Chondrocyte (in vitro differentiated cells): Measurements from ENCODE around the gene POU2F2. TPM values are rescaled to one million over a fixed set of nuclear protein-coding genes. Genes with fewer than 3 reads are reported as not detected.

Experiments
- DNase-seq: peaks from one replicate; pipeline ENCODE4 v3.0.0; 2021; ENCODE audit warnings: mixed read lengths, low spot score
- H3K27ac Mint-ChIP-seq: one replicate; pipeline ENCODE4 v1.8.0; 2021; ENCODE audit warnings: mild to moderate bottlenecking, moderate library complexity, mixed read lengths; ENCODE audit not compliant: unreplicated experiment
- H3K27me3 Mint-ChIP-seq: 2 replicates; pipeline ENCODE4 v1.8.0; 2021; ENCODE audit warnings: low read depth, mixed read lengths
- H3K36me3 Mint-ChIP-seq: 2 replicates; pipeline ENCODE4 v1.8.0; 2021; ENCODE audit warnings: low read depth, mixed read lengths
- H3K4me1 Mint-ChIP-seq: 2 replicates; pipeline ENCODE4 v1.8.0; 2021; ENCODE audit warnings: low read depth, mild to moderate bottlenecking, mixed read lengths
- H3K4me3 Mint-ChIP-seq: one replicate; pipeline ENCODE4 v1.8.0; 2021; ENCODE audit warnings: mild to moderate bottlenecking, moderate library complexity, mixed read lengths; ENCODE audit not compliant: unreplicated experiment
- H3K9me3 Mint-ChIP-seq: 2 replicates; pipeline ENCODE4 v1.8.0; 2021; ENCODE audit warnings: low read depth, mixed read lengths
- CTCF ChIP-seq: fragments of 200-600 bp; sonication (generic); IDR thresholded peaks from 2 replicates; pipeline ENCODE4 v1.5.0; 2021; ENCODE audit warnings: antibody characterized with exemption, mild to moderate bottlenecking, moderate library complexity
- total RNA-seq: library from RNA; stranded (reverse); gene quantifications from 3 replicates; pipeline ENCODE4 v1.2.1, GENCODE V29; 2021

The POU2F2 gene
- total RNA-seq, 1 donor from 2014 or later = 1.5 TPM

- H3K27me3 Mint-ChIP-seq = peaks cover 33% of the 10 kb centered on the region
Observed at GRCh38 chr19:42172261-42172660, 40.0 kb upstream of the POU2F2 start.

GRCh38 chr19:42170715-42171114 lies 38.5 kb upstream of the POU2F2 start:
- Mint-ChIP-seq H3K9me3 (no peaks in the 10 kb centered on the region), H3K4me1 (peaks cover under 1% of the 10 kb centered on the region), H3K4me3 (no peak overlapping the region), H3K36me3 (no peaks in the 10 kb centered on the region), H3K27ac (no peak overlapping the region), H3K27me3 (peaks cover 35% of the 10 kb centered on the region)
- TF ChIP-seq CTCF = no peak
- no peak for DNase-seq

More at GRCh38 chr19:42172261-42172660, 40.0 kb upstream of the POU2F2 start:
- no peaks in the 10 kb centered on the region for H3K9me3 Mint-ChIP-seq
- H3K4me1 Mint-ChIP-seq = peaks cover 8% of the 10 kb centered on the region
- no peaks in the 10 kb centered on the region for H3K36me3 Mint-ChIP-seq
- no peak overlapping the region for H3K4me3 Mint-ChIP-seq
- TF ChIP-seq CTCF = no peak
- no peak for DNase-seq
- H3K27ac Mint-ChIP-seq = no peak overlapping the region

GRCh38 chr19:42169486-42170413 lies 37.5 kb upstream of the POU2F2 start:
- H3K27me3 Mint-ChIP-seq = peaks cover 39% of the 10 kb centered on the region
- no peak overlapping the region for H3K27ac Mint-ChIP-seq

DNA sequence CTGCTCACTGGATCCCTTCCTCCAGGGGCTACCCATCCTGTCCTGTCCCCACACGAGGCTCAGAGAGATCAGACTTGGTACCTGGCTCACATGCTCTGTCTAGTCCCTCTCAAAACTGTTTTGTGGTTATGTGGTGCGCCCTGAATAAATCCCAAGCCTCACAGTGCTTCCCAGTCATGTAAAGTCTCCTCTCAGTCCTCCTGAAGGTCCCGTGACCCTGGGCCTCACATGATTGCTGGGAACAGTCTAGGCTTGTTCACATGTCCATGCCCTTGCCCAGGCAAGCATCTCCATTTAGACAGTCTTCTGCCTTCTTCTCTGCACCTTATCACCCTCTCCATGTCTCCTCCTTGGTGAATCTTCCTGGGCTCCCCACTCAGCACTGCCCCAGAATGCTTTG lies 36.0 kb upstream of the POU2F2 start:
- Mint-ChIP-seq H3K4me1 (no peaks in the 10 kb centered on the region), H3K27me3 (peaks cover 29% of the 10 kb centered on the region)
- DNase-seq = no peak

More at GRCh38 chr19:42169486-42170413, 37.5 kb upstream of the POU2F2 start:
- Mint-ChIP-seq H3K9me3 (no peaks in the 10 kb centered on the region), H3K4me1 (no peaks in the 10 kb centered on the region), H3K36me3 (no peaks in the 10 kb centered on the region), H3K4me3 (no peak overlapping the region)
- DNase-seq = no peak
- no peak for TF ChIP-seq CTCF

DNA sequence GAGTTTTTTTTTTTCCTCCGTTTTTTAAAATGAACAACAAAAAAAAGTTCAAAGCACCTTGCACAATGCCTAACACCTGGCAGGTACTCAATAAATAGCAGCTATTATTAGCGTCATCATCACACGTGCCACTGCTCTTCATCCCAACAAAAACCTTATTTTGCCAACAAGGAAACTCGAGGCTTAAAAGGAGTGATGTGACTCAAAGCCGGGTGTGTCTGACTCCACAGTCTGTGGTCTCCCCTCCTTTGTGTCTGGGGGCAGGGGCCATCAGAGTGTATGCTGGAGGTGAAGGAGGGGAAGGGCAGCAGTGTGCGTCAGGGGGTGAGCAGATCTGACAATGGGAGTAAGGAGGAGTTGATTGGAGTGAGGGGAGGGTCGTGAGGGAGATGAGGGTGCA lies 34.1 kb upstream of the POU2F2 start:
- no peaks in the 10 kb centered on the region for H3K36me3 Mint-ChIP-seq
- peaks cover 38% of the 10 kb centered on the region for H3K27me3 Mint-ChIP-seq
- no peaks in the 10 kb centered on the region for H3K9me3 Mint-ChIP-seq
- H3K27ac Mint-ChIP-seq = no peak overlapping the region
- H3K4me1 Mint-ChIP-seq = no peaks in the 10 kb centered on the region
- no peak for DNase-seq
- no peak overlapping the region for H3K4me3 Mint-ChIP-seq
- no peak for TF ChIP-seq CTCF

More for the DNA sequence above, 36.0 kb upstream of the POU2F2 start:
- Mint-ChIP-seq H3K36me3 (no peaks in the 10 kb centered on the region), H3K9me3 (no peaks in the 10 kb centered on the region), H3K4me3 (no peak overlapping the region), H3K27ac (no peak overlapping the region)
- no peak for TF ChIP-seq CTCF
